ENCODE results near the gene KCNH3. TPM values are rescaled to one million over a fixed set of nuclear protein-coding genes. Genes with fewer than 3 reads are reported as not detected.

Gene KCNH3
- total RNA-seq, 1 experiment from 2014 or later, result 1.7 TPM

DNA sequence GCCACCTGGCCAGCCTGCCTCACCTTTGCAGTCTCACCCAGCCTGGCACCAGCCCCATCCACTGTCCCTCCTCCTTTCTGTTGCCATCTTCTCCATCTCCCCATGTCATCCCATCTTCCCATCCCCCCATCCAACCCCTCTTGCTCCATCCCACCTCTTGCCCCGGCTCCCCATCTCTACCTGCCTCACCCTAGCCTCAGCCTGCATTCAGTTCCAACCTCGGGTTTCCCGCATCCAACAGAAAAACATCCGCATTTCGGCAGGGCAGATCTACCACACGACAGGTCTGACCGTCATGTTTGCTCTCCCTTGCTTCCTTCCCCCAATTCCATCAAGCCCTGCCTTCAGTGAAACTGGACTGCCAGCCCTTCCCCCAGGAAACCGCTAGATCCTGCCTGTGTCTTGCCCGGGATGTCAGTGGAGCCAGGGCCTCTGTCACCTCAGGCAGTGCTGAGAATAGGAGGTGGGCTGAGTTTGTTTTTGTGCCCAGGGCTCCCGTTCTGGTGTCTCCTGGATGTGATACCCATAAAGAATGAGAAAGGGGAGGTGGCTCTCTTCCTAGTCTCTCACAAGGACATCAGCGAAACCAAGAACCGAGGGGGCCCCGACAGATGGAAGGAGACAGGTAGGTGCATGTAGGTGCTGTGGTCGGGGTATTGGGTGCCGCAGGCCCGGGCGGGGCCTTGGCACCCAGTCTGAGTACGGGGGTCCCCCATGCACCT, 2.5 kb downstream of the KCNH3 start:
- DNase-seq (ENCODE audit: low spot score), result no peak
- in situ Hi-C loops (cut with HindIII; ENCODE audit: low sequenced_read_pairs), result no loop called here

DNA sequence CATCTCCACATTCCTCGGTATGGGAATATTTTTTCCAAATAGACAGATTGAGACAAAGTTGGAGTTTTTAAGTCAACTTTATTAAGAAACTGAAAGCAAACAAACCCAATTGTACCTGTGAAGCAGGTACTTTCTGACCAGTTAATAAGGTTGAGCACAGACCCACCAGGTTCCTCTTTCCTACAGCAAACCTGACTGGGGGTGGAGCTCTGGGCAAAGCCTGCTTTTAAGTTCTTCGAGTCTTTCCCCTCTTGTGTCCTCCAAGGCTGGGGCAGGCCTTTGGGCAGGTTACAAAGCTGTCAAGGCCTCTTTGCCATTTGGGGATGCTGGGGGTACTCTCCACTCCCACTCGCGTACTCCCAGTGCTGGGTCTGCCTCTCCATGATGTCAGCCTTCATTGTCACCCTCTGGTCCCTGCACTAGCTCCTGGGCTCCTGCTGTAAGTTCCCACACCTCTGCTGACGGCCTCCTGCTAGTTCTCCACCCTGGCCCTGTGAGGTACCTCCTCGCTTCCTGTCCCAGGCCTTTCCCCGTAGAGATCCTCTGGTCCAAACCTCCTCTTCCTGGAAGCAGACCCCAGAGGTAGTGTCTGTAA, 3.2 kb downstream of the KCNH3 start:
- in situ Hi-C loops (cut with HindIII; ENCODE audit: low sequenced_read_pairs), result no loop called here

GRCh38 chr12:49542592-49543160, 3.8 kb downstream of the KCNH3 start:
- in situ Hi-C loops (cut with HindIII; ENCODE audit: low sequenced_read_pairs), result no loop called here
- no peak for DNase-seq (ENCODE audit: low spot score)

More for the DNA sequence above, 3.2 kb downstream of the KCNH3 start:
- no peak for DNase-seq (ENCODE audit: low spot score)

- DNase-seq (ENCODE audit: low spot score), result no peak
- in situ Hi-C loops (cut with HindIII; ENCODE audit: low sequenced_read_pairs), result no loop called here
These were observed 4.5 kb downstream of the KCNH3 start for GRCh38 chr12:49543221-49543913.

DNA sequence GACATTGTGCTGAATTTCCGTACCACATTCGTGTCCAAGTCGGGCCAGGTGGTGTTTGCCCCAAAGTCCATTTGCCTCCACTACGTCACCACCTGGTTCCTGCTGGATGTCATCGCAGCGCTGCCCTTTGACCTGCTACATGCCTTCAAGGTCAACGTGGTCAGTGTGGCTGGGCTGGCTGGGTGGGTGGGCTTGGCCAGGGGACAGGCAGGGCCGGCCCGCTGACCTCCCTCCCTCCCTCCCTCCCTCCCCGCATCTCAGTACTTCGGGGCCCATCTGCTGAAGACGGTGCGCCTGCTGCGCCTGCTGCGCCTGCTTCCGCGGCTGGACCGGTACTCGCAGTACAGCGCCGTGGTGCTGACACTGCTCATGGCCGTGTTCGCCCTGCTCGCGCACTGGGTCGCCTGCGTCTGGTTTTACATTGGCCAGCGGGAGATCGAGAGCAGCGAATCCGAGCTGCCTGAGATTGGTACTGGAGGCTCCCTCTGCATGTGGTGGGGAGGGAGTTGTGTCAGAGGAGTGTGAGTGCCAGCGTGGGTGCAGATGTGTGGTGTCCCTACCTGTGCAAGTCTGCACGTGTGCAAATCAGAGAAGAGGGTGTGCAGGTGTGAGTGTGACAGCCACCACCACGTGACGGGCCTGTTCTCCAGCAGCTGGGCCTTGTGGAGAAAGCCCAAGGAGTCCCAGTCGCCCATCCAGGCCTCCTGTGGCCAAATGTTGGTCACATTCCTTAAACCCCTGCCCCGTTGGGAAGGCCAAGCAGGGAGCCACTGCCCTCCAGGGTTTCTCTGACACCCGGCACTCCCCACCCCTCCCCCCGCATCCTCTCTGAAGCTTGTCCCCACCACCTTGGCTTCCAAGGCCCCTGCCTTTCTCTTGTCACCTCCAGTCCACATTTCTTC, 5.3 kb downstream of the KCNH3 start:
- DNase-seq (ENCODE audit: low spot score), result no peak
- in situ Hi-C loops (cut with HindIII; ENCODE audit: low sequenced_read_pairs), result no loop called here

DNA sequence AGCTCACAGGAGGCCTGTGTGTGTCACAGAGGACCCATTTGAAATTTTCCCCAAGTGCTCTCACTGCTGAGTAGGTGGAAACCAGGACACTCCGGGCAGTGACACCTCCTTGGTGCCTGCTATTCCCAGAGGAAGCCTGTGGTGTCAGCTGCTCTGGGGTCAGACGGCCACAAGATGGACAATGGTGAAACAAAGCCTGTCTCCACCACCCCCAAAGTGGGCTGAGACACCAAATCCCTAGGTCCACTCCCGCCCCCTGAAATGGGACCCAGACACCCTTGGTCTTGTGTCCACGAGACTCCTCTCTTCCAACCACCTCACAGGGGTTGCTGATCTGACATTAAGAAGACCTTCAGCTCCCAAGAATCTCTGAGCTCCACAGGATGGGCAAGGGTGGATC, 7.0 kb downstream of the KCNH3 start:
- in situ Hi-C loops (cut with HindIII; ENCODE audit: low sequenced_read_pairs), result no loop called here
- no peak for DNase-seq (ENCODE audit: low spot score)

DNA sequence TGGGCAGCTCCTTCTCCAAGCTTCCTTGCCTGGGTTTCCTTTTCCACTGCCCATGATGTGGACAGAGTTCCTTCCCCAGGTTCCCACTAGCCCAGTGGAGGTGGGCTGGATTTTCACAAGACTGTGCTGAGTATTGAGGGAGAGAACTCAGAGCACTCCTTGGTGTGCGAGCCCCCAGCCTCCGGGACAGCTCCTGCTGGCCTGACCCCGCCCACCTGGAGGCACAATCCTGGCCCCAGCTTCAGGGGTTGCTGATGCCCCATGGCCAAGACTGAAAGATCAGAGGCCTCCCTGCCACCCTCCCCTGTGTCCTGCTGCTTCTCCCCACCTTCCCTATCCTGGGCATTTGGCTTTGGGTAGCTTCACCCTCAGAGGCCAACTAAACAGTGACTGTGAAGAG, 7.7 kb downstream of the KCNH3 start:
- no peak for DNase-seq (ENCODE audit: low spot score)

GRCh38 chr12:49547090-49547690, 8.4 kb downstream of the KCNH3 start:
- no peak for DNase-seq (ENCODE audit: low spot score)
- in situ Hi-C loops (cut with HindIII; ENCODE audit: low sequenced_read_pairs), result no loop called here

More for the DNA sequence above, 7.7 kb downstream of the KCNH3 start:
- in situ Hi-C loops (cut with HindIII; ENCODE audit: low sequenced_read_pairs), result no loop called here

GRCh38 chr12:49548481-49548821, 9.6 kb downstream of the KCNH3 start:
- DNase-seq (ENCODE audit: low spot score), result no peak
- in situ Hi-C loops (cut with HindIII; ENCODE audit: low sequenced_read_pairs), result no loop called here

- DNase-seq (ENCODE audit: low spot score), result no peak
- in situ Hi-C loops (cut with HindIII; ENCODE audit: low sequenced_read_pairs), result no loop called here
These were observed 10.2 kb downstream of the KCNH3 start for GRCh38 chr12:49548822-49549648.

GRCh38 chr12:49549735-49550692, 11.2 kb downstream of the KCNH3 start:
- in situ Hi-C loops (cut with HindIII; ENCODE audit: low sequenced_read_pairs), result no loop called here
- no peak for DNase-seq (ENCODE audit: low spot score)

- in situ Hi-C loops (cut with HindIII; ENCODE audit: low sequenced_read_pairs), result no loop called here
These were observed 11.9 kb downstream of the KCNH3 start for GRCh38 chr12:49550693-49551252.

GRCh38 chr12:49552014-49552413, 13.2 kb downstream of the KCNH3 start:
- peak; percentile 81 for DNase-seq (ENCODE audit: low spot score)
- in situ Hi-C loops (cut with HindIII; ENCODE audit: low sequenced_read_pairs), result no loop called here

More at GRCh38 chr12:49550693-49551252, 11.9 kb downstream of the KCNH3 start:
- no peak for DNase-seq (ENCODE audit: low spot score)

GRCh38 chr12:49552425-49552824, 13.6 kb downstream of the KCNH3 start:
- DNase-seq (ENCODE audit: low spot score), result no peak
- in situ Hi-C loops (cut with HindIII; ENCODE audit: low sequenced_read_pairs), result no loop called here

DNA sequence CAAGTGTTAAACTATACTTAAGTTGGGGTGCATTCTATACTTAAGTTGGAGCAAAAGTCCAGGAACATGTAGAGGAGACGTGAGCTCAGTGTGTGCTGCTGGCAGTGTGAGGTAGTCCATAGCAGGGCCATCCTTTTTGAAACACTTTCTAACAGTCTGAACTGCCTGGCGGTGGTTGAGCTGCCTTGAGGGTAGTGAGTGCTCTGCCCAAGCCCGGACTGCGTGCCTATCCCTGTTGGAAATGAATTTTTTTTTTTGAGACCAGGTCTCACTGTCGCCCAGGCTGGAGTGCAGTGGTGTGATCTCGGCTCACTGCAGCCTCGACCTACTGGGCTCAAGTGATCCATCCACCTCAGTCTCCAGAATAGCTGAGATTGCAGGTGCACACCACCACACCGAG, 14.1 kb downstream of the KCNH3 start:
- in situ Hi-C loops (cut with HindIII; ENCODE audit: low sequenced_read_pairs), result no loop called here
- no peak for DNase-seq (ENCODE audit: low spot score)

DNA sequence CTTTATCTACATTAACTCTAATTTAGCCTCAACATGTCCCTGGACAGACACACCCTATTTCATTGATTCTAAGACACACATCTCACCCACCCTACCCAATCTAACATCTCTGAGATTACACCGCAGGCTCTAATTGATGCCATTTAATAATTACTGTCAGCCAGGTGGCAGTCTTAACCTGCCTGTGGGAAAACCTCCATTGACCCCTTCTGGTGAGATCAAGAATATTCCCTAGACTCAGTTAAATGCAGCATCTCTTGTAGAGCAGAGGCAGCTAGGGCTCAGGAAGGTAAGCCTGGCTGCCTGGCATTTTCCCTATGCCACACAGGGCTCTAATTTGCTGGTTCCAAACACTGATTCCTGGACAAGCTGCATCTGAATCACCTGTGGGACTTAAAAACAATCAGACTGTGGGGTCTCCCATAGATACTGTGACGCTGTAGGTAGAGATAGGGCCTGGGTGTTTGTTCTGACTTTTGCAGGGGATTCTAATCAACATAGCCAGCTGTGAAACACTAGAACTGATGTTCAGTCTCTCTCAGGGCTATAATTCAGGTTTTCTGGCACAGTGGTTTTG, 14.8 kb downstream of the KCNH3 start:
- peak; percentile 62 for DNase-seq (ENCODE audit: low spot score)

More for the DNA sequence above, 14.8 kb downstream of the KCNH3 start:
- in situ Hi-C loops (cut with HindIII; ENCODE audit: low sequenced_read_pairs), result no loop called here

Measured in G401 (cell line).